ENCODE results near the gene SLC2A8. TPM values are rescaled to one million over a fixed set of nuclear protein-coding genes. Genes with fewer than 3 reads are reported as not detected.

Gene SLC2A8
- total RNA-seq, 1 experiment from 2014 or later: 37.4 TPM

DNA sequence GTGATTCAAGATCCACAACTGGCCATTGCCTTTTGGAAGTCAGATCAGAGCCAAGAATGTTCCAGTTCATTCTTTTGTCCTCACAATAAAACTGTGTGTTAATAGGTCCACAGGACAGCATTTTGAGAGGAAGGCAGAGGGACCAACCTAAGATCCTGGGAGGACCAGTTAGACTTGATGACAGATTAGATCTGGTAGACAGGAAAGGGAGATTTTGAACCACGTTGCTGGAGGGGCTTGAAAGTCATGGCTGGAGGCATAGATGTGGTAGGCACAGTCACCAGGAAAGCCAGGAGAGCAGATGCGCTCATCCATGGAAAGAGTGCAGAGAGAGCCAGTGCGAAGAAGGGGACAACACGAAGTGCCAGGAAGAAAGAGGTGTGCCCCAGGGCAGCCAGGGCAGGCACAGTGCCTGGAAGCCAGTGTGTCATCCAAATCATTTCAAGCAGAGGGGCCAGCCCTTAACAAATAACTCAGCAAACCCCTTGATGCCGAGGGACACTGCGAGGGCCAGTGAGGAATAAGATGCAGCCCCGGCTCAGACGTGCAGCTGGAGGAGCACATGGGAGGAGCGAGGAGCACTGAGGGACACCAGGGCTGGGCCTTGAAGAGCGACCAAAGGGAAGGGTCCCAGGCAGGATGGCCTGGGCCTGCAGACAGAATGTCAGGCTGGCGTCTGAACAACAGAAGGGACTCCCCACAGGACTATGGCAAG, 12.8 kb upstream of the SLC2A8 start (continued):
- TF ChIP-seq, protein P1, sequence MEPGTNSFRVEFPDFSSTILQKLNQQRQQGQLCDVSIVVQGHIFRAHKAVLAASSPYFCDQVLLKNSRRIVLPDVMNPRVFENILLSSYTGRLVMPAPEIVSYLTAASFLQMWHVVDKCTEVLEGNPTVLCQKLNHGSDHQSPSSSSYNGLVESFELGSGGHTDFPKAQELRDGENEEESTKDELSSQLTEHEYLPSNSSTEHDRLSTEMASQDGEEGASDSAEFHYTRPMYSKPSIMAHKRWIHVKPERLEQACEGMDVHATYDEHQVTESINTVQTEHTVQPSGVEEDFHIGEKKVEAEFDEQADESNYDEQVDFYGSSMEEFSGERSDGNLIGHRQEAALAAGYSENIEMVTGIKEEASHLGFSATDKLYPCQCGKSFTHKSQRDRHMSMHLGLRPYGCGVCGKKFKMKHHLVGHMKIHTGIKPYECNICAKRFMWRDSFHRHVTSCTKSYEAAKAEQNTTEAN (CRISPR knock-in tag; IDR thresholded peaks at IDR 0.05): no peak
- no peak for TF ChIP-seq FOXP1 (CRISPR knock-in tag; IDR thresholded peaks at IDR 0.05; ENCODE audit: borderline replicate concordance)

DNA sequence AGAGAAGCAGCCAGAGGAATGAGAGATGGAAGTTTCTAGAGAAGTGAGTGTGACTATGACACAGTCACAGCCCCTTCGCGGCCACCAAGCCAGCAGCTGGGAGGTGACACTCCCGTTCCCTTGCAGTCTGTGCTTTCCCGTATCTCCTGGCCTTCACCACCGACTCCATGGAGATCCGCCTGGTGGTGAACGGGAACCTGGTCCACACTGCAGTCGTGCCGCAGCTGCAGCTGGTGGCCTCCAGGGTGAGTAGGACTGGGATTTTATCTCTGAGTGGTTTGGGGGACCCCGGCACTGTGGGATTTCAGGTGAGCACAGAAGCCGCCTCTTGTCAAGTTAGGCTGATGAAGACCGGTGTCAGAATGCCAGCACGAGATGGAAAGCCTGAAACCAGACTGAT, 12.1 kb upstream of the SLC2A8 start:
- Mint-ChIP-seq H3K4me3 (no peak overlapping the region), H3K9me3 (peaks cover 5% of the 10 kb centered on the region; the same call in 1 of the 2 replicates), H3K27me3 (ENCODE audit: low read depth) (no peaks in the 10 kb centered on the region; the same call in 1 of the 2 replicates), H3K36me3 (no peaks in the 10 kb centered on the region), H3K4me1 (peaks cover 8% of the 10 kb centered on the region), H3K27ac (no peak overlapping the region)
- ATAC-seq (peak; percentile 89), DNase-seq (ENCODE audit: low spot score) (peak; percentile 36)
- TF ChIP-seq, protein P2, sequence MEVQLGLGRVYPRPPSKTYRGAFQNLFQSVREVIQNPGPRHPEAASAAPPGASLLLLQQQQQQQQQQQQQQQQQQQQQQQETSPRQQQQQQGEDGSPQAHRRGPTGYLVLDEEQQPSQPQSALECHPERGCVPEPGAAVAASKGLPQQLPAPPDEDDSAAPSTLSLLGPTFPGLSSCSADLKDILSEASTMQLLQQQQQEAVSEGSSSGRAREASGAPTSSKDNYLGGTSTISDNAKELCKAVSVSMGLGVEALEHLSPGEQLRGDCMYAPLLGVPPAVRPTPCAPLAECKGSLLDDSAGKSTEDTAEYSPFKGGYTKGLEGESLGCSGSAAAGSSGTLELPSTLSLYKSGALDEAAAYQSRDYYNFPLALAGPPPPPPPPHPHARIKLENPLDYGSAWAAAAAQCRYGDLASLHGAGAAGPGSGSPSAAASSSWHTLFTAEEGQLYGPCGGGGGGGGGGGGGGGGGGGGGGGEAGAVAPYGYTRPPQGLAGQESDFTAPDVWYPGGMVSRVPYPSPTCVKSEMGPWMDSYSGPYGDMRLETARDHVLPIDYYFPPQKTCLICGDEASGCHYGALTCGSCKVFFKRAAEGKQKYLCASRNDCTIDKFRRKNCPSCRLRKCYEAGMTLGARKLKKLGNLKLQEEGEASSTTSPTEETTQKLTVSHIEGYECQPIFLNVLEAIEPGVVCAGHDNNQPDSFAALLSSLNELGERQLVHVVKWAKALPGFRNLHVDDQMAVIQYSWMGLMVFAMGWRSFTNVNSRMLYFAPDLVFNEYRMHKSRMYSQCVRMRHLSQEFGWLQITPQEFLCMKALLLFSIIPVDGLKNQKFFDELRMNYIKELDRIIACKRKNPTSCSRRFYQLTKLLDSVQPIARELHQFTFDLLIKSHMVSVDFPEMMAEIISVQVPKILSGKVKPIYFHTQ (CRISPR knock-in tag; IDR thresholded peaks at IDR 0.05): no peak
- TF ChIP-seq ZBTB21 (CRISPR knock-in tag; IDR thresholded peaks at IDR 0.05; ENCODE audit: borderline replicate concordance) (no peak), ZNF317 (CRISPR knock-in tag; IDR thresholded peaks at IDR 0.05; ENCODE audit: borderline replicate concordance, low read depth) (no peak), SOX15 (CRISPR knock-in tag; IDR thresholded peaks at IDR 0.05) (no peak), TP53 (CRISPR knock-in tag; IDR thresholded peaks at IDR 0.05) (no peak), RELA (CRISPR knock-in tag; IDR thresholded peaks at IDR 0.05; ENCODE audit: borderline replicate concordance) (no peak), SMAD3 (CRISPR knock-in tag; IDR thresholded peaks at IDR 0.05; ENCODE audit: borderline replicate concordance) (no peak), ELF4 (CRISPR knock-in tag; IDR thresholded peaks at IDR 0.05; ENCODE audit: low read depth) (no peak), SMAD4 (CRISPR knock-in tag; IDR thresholded peaks at IDR 0.05) (no peak), RORB (CRISPR knock-in tag; IDR thresholded peaks at IDR 0.05) (no peak), OVOL2 (CRISPR knock-in tag; IDR thresholded peaks at IDR 0.05; ENCODE audit: borderline replicate concordance) (no peak), JUN (CRISPR knock-in tag; IDR thresholded peaks at IDR 0.05) (no peak), NFE2L1 (CRISPR knock-in tag; IDR thresholded peaks at IDR 0.05) (no peak)
- TF ChIP-seq, protein P3, sequence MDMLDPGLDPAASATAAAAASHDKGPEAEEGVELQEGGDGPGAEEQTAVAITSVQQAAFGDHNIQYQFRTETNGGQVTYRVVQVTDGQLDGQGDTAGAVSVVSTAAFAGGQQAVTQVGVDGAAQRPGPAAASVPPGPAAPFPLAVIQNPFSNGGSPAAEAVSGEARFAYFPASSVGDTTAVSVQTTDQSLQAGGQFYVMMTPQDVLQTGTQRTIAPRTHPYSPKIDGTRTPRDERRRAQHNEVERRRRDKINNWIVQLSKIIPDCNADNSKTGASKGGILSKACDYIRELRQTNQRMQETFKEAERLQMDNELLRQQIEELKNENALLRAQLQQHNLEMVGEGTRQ (CRISPR knock-in tag; IDR thresholded peaks at IDR 0.05): no peak
- TF ChIP-seq, protein P4, sequence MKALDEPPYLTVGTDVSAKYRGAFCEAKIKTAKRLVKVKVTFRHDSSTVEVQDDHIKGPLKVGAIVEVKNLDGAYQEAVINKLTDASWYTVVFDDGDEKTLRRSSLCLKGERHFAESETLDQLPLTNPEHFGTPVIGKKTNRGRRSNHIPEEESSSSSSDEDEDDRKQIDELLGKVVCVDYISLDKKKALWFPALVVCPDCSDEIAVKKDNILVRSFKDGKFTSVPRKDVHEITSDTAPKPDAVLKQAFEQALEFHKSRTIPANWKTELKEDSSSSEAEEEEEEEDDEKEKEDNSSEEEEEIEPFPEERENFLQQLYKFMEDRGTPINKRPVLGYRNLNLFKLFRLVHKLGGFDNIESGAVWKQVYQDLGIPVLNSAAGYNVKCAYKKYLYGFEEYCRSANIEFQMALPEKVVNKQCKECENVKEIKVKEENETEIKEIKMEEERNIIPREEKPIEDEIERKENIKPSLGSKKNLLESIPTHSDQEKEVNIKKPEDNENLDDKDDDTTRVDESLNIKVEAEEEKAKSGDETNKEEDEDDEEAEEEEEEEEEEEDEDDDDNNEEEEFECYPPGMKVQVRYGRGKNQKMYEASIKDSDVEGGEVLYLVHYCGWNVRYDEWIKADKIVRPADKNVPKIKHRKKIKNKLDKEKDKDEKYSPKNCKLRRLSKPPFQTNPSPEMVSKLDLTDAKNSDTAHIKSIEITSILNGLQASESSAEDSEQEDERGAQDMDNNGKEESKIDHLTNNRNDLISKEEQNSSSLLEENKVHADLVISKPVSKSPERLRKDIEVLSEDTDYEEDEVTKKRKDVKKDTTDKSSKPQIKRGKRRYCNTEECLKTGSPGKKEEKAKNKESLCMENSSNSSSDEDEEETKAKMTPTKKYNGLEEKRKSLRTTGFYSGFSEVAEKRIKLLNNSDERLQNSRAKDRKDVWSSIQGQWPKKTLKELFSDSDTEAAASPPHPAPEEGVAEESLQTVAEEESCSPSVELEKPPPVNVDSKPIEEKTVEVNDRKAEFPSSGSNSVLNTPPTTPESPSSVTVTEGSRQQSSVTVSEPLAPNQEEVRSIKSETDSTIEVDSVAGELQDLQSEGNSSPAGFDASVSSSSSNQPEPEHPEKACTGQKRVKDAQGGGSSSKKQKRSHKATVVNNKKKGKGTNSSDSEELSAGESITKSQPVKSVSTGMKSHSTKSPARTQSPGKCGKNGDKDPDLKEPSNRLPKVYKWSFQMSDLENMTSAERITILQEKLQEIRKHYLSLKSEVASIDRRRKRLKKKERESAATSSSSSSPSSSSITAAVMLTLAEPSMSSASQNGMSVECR (CRISPR knock-in tag; IDR thresholded peaks at IDR 0.05; ENCODE audit: borderline replicate concordance): no peak
- TF ChIP-seq, protein P5, sequence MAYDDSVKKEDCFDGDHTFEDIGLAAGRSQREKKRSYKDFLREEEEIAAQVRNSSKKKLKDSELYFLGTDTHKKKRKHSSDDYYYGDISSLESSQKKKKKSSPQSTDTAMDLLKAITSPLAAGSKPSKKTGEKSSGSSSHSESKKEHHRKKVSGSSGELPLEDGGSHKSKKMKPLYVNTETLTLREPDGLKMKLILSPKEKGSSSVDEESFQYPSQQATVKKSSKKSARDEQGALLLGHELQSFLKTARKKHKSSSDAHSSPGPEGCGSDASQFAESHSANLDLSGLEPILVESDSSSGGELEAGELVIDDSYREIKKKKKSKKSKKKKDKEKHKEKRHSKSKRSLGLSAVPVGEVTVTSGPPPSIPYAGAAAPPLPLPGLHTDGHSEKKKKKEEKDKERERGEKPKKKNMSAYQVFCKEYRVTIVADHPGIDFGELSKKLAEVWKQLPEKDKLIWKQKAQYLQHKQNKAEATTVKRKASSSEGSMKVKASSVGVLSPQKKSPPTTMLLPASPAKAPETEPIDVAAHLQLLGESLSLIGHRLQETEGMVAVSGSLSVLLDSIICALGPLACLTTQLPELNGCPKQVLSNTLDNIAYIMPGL (CRISPR knock-in tag; IDR thresholded peaks at IDR 0.05): no peak
- POLR2A ChIA-PET: no interaction called here
- CTCF ChIA-PET: interaction anchor here (0.8 to 2.1 kb wide), 6 partner anchors 12 to 437 kb away, joined by 3 to 6 read pairs (median 4); partner anchors contain the start of gene SLC2A8

All from WTC11 (cell line).